AG09319 (cell line): ENCODE measurements around the gene ARHGAP26.

Source experiments
- DNase-seq: peaks from one replicate; pipeline ENCODE4 v3.0.0-alpha.2; 2010; ENCODE audit warnings: low read depth; ENCODE audit errors: extremely low read depth
- CTCF ChIP-seq: IDR thresholded peaks from 2 replicates; pipeline ENCODE4 v1.5.1; 2011; ENCODE audit warnings: low read depth, mild to moderate bottlenecking, inconsistent platforms, low read length, moderate library complexity

The ARHGAP26 gene

GRCh38 chr5:143017992-143018391 lies 247.8 kb downstream of the ARHGAP26 start:
- no peak for TF ChIP-seq CTCF
- DNase-seq, result no peak

- no peak for DNase-seq
Observed at GRCh38 chr5:143019157-143019556, 249.0 kb downstream of the ARHGAP26 start.

GRCh38 chr5:143019614-143020515 lies 249.7 kb downstream of the ARHGAP26 start:
- TF ChIP-seq CTCF, result no peak

More at GRCh38 chr5:143019157-143019556, 249.0 kb downstream of the ARHGAP26 start:
- no peak for TF ChIP-seq CTCF

GRCh38 chr5:143021595-143021994 lies 251.4 kb downstream of the ARHGAP26 start:
- DNase-seq, result no peak
- no peak for TF ChIP-seq CTCF

More at GRCh38 chr5:143019614-143020515, 249.7 kb downstream of the ARHGAP26 start:
- DNase-seq, result no peak

- no peak for TF ChIP-seq CTCF
- no peak for DNase-seq
Observed at GRCh38 chr5:143023411-143024096, 253.4 kb downstream of the ARHGAP26 start.

GRCh38 chr5:143024228-143024920 lies 254.2 kb downstream of the ARHGAP26 start:
- no peak for TF ChIP-seq CTCF
- DNase-seq, result no peak
